PC-3 (cell line): ENCODE data around the gene RAB40C. TPM values are rescaled to one million over a fixed set of nuclear protein-coding genes. Genes with fewer than 3 reads are reported as not detected.

Experiments used
- ATAC-seq: fragments of 200-7000 bp; cut with Tn5 transposase; 2 replicates; pipeline ENCODE4 v1.9.1; 2020; ENCODE audit warnings: mild to moderate bottlenecking, moderate library complexity
- BruUV-seq: library from RNA; stranded (reverse); fragments of 400-500 nt; replicated peaks from 2 replicates; lab custom pipeline; 2021; lab: Mats Ljungman, UMichigan
- CTCF ChIA-PET: fragments of 300-600 bp; sonication (Branson Sonifier 250); formaldehyde crosslinking; loops from one replicate; lab custom pipeline; 2022; ENCODE audit warnings: antibody characterized with exemption; lab: Charles Lee
- POLR2A ChIA-PET: fragments of 300-600 bp; sonication (Branson Sonifier 250); formaldehyde crosslinking; loops from one replicate; lab custom pipeline; 2022; ENCODE audit warnings: antibody characterized with exemption; ENCODE audit not compliant: unreplicated experiment; lab: Charles Lee
- DNase-seq: peaks from one replicate; pipeline ENCODE4 v3.0.0-alpha.2; 2015
- H2AFZ ChIP-seq: fragments of 300-600 bp; sonication (generic); 2 replicates; pipeline ENCODE4 v1.6.0; 2016; ENCODE audit warnings: antibody characterized with exemption, low read length
- H3F3A ChIP-seq: fragments of 300-600 bp; sonication (generic); one replicate; pipeline ENCODE4 v1.6.0; 2017; ENCODE audit warnings: antibody characterized with exemption, low read length, control low read depth, mild to moderate bottlenecking; ENCODE audit not compliant: unreplicated experiment
- H3K27ac ChIP-seq: fragments of 300-600 bp; sonication (generic); 2 replicates; pipeline ENCODE4 v1.5.1; 2016; ENCODE audit warnings: mild to moderate bottlenecking, low read length
- H3K27me3 ChIP-seq: fragments of 300-600 bp; sonication (generic); 2 replicates; pipeline ENCODE4 v1.6.1; 2016; ENCODE audit warnings: low read length, mixed read lengths
- H3K36me3 ChIP-seq: fragments of 300-600 bp; sonication (generic); 2 replicates; pipeline ENCODE4 v1.6.1; 2016; ENCODE audit warnings: low read depth, mixed run types, low read length, mixed read lengths
- H3K4me1 ChIP-seq: fragments of 300-600 bp; sonication (generic); 2 replicates; pipeline ENCODE4 v1.5.1; 2016; ENCODE audit warnings: low read length; ENCODE audit not compliant: insufficient read depth
- H3K4me2 ChIP-seq: fragments of 300-600 bp; sonication (generic); 2 replicates; pipeline ENCODE4 v1.6.0; 2016; ENCODE audit warnings: low read length
- H3K4me3 ChIP-seq: fragments of 300-600 bp; sonication (generic); 2 replicates; pipeline ENCODE4 v1.5.1; 2016; ENCODE audit warnings: mild to moderate bottlenecking, low read length, mixed read lengths
- H3K79me2 ChIP-seq: fragments of 300-600 bp; sonication (generic); 2 replicates; pipeline ENCODE4 v1.6.1; 2017; ENCODE audit warnings: low read length, mixed read lengths
- H3K9ac ChIP-seq: fragments of 300-600 bp; sonication (generic); 2 replicates; pipeline ENCODE4 v1.6.0; 2016; ENCODE audit warnings: mild to moderate bottlenecking, low read length
- H3K9me2 ChIP-seq: fragments of 300-600 bp; sonication (generic); replicated peaks from 2 replicates; pipeline ENCODE4 v1.6.1; 2016; ENCODE audit warnings: mixed run types, low read length, mixed read lengths
- H3K9me3 ChIP-seq: fragments of 300-600 bp; sonication (generic); 2 replicates; pipeline ENCODE4 v1.6.1; 2016; ENCODE audit warnings: low read length, mixed read lengths
- H4K20me1 ChIP-seq: fragments of 300-600 bp; sonication (generic); 2 replicates; pipeline ENCODE4 v1.6.1; 2016; ENCODE audit warnings: low read length, mixed read lengths
- EZH2 ChIP-seq: fragments of 300-600 bp; sonication (generic); IDR thresholded peaks from one replicate; pipeline ENCODE4 v1.6.1; 2017; ENCODE audit warnings: antibody characterized with exemption, mild to moderate bottlenecking, low read length; ENCODE audit not compliant: unreplicated experiment
- EZH2phosphoT487 ChIP-seq: fragments of 300-600 bp; sonication (generic); IDR thresholded peaks from 2 replicates; pipeline ENCODE4 v1.6.1; 2018; ENCODE audit warnings: mild to moderate bottlenecking, antibody characterized with exemption, low read length, borderline replicate concordance
- intact Hi-C: fragments of 100-400 bp; cut with micrococcal nuclease; formaldehyde crosslinking; loops from 2 replicates; pipeline ENCODE4 v1.9.0; 2023
- total RNA-seq: library from RNA; depleted of rRNA; stranded (reverse); fragments of >200 nt; gene quantifications from 2 replicates; pipeline ENCODE4 v1.2.3, GENCODE V29; 2014
- TF ChIP-seq, protein P1 (sequence below): fragments of 300-600 bp; sonication (generic); conservative IDR thresholded peaks from 2 replicates; pipeline ENCODE4 v1.5.1; 2017; ENCODE audit warnings: antibody characterized with exemption, low read depth, mild to moderate bottlenecking, low read length

The RAB40C gene
- total RNA-seq, 1 experiment from 2014 or later: 19.5 TPM

DNA sequence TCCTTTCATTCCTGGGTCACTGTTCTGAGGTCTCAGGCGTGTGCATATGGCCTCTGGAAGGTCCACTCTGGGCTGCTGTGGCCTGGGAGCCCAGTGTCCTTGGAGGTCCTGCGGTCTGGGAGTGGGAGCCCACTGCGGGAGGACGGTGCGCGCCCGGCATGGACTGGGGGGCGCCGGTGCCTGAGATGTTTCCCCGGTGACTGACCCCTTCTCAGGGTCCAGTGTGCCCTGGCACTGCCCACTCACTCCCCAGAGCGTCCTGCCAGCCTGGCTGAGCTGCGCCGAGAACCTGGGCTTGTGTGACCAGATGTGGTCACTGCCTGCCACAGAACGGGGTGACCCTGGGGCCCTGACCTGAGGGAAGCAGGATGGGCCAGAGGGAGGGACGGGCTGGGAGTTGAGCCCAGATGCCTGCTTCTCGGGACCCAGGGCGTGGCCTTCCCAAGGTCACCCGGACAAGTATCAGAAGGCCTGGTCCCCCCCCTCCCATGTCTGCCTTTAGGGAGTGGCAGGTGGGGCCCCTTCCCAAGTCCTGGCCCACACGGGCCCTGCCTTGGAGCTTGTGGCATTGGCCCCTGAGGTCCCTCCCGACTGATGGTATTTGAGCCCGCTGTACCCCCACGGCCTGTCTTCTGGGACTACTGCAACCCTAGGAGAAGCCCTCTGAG, 84.5 kb downstream of the RAB40C start:
- no peak overlapping the region for H3K9ac ChIP-seq
- ChIA-PET CTCF (no interaction called here), POLR2A (no interaction called here)
- H2AFZ ChIP-seq: no peak overlapping the region
- no peaks in the 10 kb centered on the region for H3K4me1 ChIP-seq
- H4K20me1 ChIP-seq: no peaks in the 10 kb centered on the region
- no peaks in the 10 kb centered on the region for H3K27me3 ChIP-seq
- no peak for TF ChIP-seq EZH2
- TF ChIP-seq, protein P1, sequence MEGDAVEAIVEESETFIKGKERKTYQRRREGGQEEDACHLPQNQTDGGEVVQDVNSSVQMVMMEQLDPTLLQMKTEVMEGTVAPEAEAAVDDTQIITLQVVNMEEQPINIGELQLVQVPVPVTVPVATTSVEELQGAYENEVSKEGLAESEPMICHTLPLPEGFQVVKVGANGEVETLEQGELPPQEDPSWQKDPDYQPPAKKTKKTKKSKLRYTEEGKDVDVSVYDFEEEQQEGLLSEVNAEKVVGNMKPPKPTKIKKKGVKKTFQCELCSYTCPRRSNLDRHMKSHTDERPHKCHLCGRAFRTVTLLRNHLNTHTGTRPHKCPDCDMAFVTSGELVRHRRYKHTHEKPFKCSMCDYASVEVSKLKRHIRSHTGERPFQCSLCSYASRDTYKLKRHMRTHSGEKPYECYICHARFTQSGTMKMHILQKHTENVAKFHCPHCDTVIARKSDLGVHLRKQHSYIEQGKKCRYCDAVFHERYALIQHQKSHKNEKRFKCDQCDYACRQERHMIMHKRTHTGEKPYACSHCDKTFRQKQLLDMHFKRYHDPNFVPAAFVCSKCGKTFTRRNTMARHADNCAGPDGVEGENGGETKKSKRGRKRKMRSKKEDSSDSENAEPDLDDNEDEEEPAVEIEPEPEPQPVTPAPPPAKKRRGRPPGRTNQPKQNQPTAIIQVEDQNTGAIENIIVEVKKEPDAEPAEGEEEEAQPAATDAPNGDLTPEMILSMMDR: no peak
- TF ChIP-seq EZH2phosphoT487: no peak
- no peak overlapping the region for H3K4me2 ChIP-seq
- H3K27ac ChIP-seq: no peak overlapping the region
- intact Hi-C loops: no loop called here
- BruUV-seq: no TSS peak
- no peaks in the 10 kb centered on the region for H3K9me2 ChIP-seq
- H3K4me3 ChIP-seq: no peak overlapping the region
- no peaks in the 10 kb centered on the region for H3F3A ChIP-seq
- no peak for ATAC-seq
- peaks cover 6% of the 10 kb centered on the region; the same call in 1 of the 2 replicates for H3K36me3 ChIP-seq
- peaks cover 8% of the 10 kb centered on the region for H3K79me2 ChIP-seq
- no peaks in the 10 kb centered on the region for H3K9me3 ChIP-seq
- DNase-seq: no peak

GRCh38 chr16:674968-675883, 85.4 kb downstream of the RAB40C start, which contains the start of gene RHBDL1:
TSS of gene RHBDL1 (plus strand) at chr16:675671. CDS start at chr16:675791, 120 bp downstream.
- Histone ChIP-seq H3K36me3 (no peaks in the 10 kb centered on the region; the same call in 1 of the 2 replicates), H3K4me2 (no peak within 1 kb of the TSS), H3F3A (no peaks in the 10 kb centered on the region), H3K9me2 (no peaks in the 10 kb centered on the region), H3K27ac (no peak within 1 kb of the TSS), H3K9me3 (no peaks in the 10 kb centered on the region), H3K79me2 (no peaks in the 10 kb centered on the region), H3K9ac (no peak within 1 kb of the TSS), H3K4me3 (no peak within 1 kb of the TSS), H4K20me1 (no peaks in the 10 kb centered on the region), H2AFZ (no peak within 1 kb of the TSS), H3K27me3 (no peaks in the 10 kb centered on the region), H3K4me1 (no peaks in the 10 kb centered on the region)
- ChIA-PET CTCF (no interaction called here), POLR2A (interaction anchor here (0.7 kb wide), 1 partner anchor 110 kb away, joined by 11 read pairs; no protein-coding TSS in a partner anchor)
- ATAC-seq: no peak
- DNase-seq: no peak
- BruUV-seq: no TSS peak
- TF ChIP-seq, protein P1: no peak
- no peak for TF ChIP-seq EZH2phosphoT487
- no peak for TF ChIP-seq EZH2
- intact Hi-C loops: no loop called here
